ENCODE measurements around the gene CPSF7.

DNA sequence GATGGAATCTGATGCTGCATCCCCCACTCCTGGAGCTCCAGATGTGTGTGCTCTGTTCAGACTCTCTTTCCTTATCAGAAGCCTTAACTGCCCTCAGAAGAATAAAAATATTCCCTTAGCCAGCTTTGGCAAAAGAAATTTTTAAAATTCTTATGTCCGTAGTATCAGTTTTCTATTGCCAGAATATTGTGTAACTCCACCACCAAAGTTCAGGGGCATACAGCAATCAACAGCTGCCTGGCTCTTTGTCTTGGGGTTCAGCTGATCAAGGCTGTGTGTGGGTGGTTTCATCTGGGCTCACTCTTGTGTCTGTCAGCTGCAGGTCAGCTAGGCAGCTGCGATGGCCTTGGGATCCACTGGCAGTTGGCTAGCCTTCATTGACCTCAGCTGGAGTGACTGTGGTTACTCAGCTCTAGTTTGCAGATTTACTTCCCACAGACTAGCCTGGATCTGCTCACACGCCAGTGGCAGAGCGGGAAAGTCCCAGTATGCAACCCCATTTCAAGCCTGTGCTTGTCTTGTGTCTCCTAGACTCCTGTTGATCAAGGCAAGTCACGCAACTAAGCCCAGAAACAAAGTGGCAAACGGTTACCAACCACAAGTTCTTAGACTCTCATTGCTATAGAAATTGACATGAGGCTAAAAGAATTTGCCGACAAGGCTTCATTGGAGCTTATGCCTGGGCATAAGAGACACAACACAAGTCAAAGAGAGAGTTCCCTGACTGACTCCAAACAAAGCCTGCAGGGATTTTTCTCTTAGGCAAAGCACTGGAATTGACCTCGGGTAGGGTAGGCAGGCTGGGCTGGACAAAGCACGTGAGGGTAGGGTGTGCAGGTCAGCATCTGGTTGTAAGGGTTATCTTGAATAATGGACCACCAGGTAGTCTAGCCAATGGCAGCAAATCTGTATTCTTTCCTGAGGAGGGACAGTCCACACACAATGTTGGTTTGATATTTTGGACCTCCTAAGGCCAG, 60.1 kb downstream of the CPSF7 start:
- no peak for TF ChIP-seq POLR2A (IDR thresholded peaks at IDR 0.05)
- TF ChIP-seq, protein P1, sequence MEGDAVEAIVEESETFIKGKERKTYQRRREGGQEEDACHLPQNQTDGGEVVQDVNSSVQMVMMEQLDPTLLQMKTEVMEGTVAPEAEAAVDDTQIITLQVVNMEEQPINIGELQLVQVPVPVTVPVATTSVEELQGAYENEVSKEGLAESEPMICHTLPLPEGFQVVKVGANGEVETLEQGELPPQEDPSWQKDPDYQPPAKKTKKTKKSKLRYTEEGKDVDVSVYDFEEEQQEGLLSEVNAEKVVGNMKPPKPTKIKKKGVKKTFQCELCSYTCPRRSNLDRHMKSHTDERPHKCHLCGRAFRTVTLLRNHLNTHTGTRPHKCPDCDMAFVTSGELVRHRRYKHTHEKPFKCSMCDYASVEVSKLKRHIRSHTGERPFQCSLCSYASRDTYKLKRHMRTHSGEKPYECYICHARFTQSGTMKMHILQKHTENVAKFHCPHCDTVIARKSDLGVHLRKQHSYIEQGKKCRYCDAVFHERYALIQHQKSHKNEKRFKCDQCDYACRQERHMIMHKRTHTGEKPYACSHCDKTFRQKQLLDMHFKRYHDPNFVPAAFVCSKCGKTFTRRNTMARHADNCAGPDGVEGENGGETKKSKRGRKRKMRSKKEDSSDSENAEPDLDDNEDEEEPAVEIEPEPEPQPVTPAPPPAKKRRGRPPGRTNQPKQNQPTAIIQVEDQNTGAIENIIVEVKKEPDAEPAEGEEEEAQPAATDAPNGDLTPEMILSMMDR (IDR thresholded peaks at IDR 0.05) = no peak
